ENCODE data around the gene MUC2. TPM values are rescaled to one million over a fixed set of nuclear protein-coding genes. Genes with fewer than 3 reads are reported as not detected.

MUC2 gene
- polyA plus RNA-seq, 3 donors = not detected

DNA sequence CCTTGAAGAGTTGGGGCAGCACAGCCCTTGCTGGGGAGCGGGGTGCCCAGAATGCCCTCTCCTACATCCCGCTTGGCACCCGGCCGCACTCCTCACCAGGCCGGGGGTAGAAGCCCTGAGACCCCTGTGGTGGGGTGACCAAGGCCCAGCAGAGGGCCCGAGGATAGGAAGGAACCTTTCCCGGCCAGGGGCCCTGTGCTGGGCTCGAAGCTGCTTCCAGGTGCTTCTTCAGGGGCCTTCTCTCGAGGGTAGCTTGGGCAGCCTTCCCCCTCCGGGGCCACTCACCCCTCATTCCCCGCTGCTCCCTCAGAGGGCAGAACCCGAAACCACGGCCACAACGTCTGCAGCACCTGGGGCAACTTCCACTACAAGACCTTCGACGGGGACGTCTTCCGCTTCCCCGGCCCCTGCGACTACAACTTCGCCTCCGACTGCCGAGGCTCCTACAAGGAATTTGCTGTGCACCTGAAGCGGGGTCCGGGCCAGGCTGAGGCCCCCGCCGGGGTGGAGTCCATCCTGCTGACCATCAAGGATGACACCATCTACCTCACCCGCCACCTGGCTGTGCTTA is 752 bp downstream of the MUC2 start:
- Histone ChIP-seq H3K27me3 (ENCODE audit: control insufficient read depth in 2 of 2, insufficient read depth in 2 of 2, low read length in 2 of 2) (no peaks in the 10 kb centered on the region), H3K4me2 (replicated peaks; ENCODE audit: extremely low read depth, low read length, poor library complexity, severe bottlenecking) (no peak overlapping the region), H3K36me3 (replicated peaks in 1 of 2; ENCODE audit: control insufficient read depth in 1 of 2, insufficient read depth in 2 of 2, low read length in 2 of 2) (no peaks in the 10 kb centered on the region), H3K4me3 (replicated peaks in 1 of 3; ENCODE audit: low read depth in 2 of 3, low read length in 3 of 3) (no peak overlapping the region), H2AFZ (ENCODE audit: insufficient read depth, low read depth, low read length, poor library complexity, severe bottlenecking) (no peak overlapping the region), H3K9ac (ENCODE audit: insufficient read depth, low read length, poor library complexity, severe bottlenecking) (no peak overlapping the region), H3K79me2 (ENCODE audit: insufficient read depth, low read length) (no peaks in the 10 kb centered on the region), H3K9me3 (replicated peaks in 1 of 2; ENCODE audit: control insufficient read depth in 1 of 2, insufficient read depth in 1 of 2, low read length in 2 of 2) (peaks cover 0 to 15% of the 10 kb centered on the region in 2 donors), H3K27ac (ENCODE audit: low read depth in 1 of 2, low read length in 2 of 2) (no peak overlapping the region), H3K4me1 (ENCODE audit: control insufficient read depth in 1 of 2, insufficient read depth in 2 of 2, low read length in 2 of 2) (peaks cover 7 to 10% of the 10 kb centered on the region in 2 donors), H4K20me1 (ENCODE audit: insufficient read depth, low read length) (no peaks in the 10 kb centered on the region)
- intact Hi-C loops (cut with micrococcal nuclease) = no loop called here
- H3K27ac Mint-ChIP-seq = no peak overlapping the region
- DNase-seq = no peak
- no peaks in the 10 kb centered on the region for H3K9me3 Mint-ChIP-seq
- peaks cover 6% of the 10 kb centered on the region for H3K4me1 Mint-ChIP-seq
- H3K4me3 Mint-ChIP-seq = no peak overlapping the region
- H3K27me3 Mint-ChIP-seq (ENCODE audit: low read depth in 3 of 3) = peaks cover 0 to 6% (median 0%) of the 10 kb centered on the region in 3 donors
- no peaks in the 10 kb centered on the region for H3K36me3 Mint-ChIP-seq
- WGBS (ENCODE audit: insufficient coverage) = 91% methylated on average over 21 of the region's 28 CpGs
- TF ChIP-seq, protein P1, sequence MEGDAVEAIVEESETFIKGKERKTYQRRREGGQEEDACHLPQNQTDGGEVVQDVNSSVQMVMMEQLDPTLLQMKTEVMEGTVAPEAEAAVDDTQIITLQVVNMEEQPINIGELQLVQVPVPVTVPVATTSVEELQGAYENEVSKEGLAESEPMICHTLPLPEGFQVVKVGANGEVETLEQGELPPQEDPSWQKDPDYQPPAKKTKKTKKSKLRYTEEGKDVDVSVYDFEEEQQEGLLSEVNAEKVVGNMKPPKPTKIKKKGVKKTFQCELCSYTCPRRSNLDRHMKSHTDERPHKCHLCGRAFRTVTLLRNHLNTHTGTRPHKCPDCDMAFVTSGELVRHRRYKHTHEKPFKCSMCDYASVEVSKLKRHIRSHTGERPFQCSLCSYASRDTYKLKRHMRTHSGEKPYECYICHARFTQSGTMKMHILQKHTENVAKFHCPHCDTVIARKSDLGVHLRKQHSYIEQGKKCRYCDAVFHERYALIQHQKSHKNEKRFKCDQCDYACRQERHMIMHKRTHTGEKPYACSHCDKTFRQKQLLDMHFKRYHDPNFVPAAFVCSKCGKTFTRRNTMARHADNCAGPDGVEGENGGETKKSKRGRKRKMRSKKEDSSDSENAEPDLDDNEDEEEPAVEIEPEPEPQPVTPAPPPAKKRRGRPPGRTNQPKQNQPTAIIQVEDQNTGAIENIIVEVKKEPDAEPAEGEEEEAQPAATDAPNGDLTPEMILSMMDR (IDR thresholded peaks at IDR 0.05) = no peak

DNA sequence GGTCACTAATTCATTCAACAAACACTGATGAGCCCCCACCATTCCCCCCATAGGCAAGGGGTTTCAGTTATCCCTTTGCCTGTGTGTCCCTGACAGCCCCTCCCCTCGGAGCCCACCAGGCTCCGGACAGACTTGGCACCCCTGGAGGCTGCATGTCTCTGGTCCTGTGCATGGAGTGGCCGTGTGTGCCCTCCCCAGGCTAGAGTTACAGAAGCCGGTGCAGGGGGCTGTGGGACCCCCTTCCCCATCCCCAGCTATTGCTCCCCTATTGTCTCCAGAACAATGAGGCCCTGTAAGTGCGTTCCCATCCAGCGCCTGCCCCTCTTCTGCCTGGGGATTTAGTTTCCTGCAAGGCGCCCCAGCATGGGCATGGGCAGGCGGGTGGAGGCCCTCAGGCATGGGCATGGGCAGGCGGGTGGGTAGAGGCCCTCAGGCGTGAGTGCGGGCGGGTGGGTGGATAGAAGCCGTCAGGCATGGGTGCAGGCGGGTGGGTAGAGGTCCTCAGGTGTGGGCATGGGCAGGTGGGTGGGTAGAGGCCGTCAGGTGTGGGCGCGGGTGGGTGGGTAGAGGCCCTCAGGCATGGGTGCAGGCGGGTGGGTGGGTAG is 1.5 kb downstream of the MUC2 start:
- no peak overlapping the region for H3K4me3 Mint-ChIP-seq
- Histone ChIP-seq H3K4me1 (ENCODE audit: control insufficient read depth in 1 of 2, insufficient read depth in 2 of 2, low read length in 2 of 2) (peaks cover 7 to 10% of the 10 kb centered on the region in 2 donors), H3K9me3 (replicated peaks in 1 of 2; ENCODE audit: control insufficient read depth in 1 of 2, insufficient read depth in 1 of 2, low read length in 2 of 2) (peaks cover 0 to 15% of the 10 kb centered on the region in 2 donors), H3K9ac (ENCODE audit: insufficient read depth, low read length, poor library complexity, severe bottlenecking) (no peak overlapping the region), H4K20me1 (ENCODE audit: insufficient read depth, low read length) (no peaks in the 10 kb centered on the region), H3K27ac (ENCODE audit: low read depth in 1 of 2, low read length in 2 of 2) (no peak overlapping the region), H3K36me3 (replicated peaks in 1 of 2; ENCODE audit: control insufficient read depth in 1 of 2, insufficient read depth in 2 of 2, low read length in 2 of 2) (no peaks in the 10 kb centered on the region), H3K4me3 (replicated peaks in 1 of 3; ENCODE audit: low read depth in 2 of 3, low read length in 3 of 3) (no peak overlapping the region), H3K79me2 (ENCODE audit: insufficient read depth, low read length) (no peaks in the 10 kb centered on the region), H3K4me2 (replicated peaks; ENCODE audit: extremely low read depth, low read length, poor library complexity, severe bottlenecking) (no peak overlapping the region), H3K27me3 (ENCODE audit: control insufficient read depth in 2 of 2, insufficient read depth in 2 of 2, low read length in 2 of 2) (no peaks in the 10 kb centered on the region), H2AFZ (ENCODE audit: insufficient read depth, low read depth, low read length, poor library complexity, severe bottlenecking) (no peak overlapping the region)
- WGBS (ENCODE audit: insufficient coverage) = 75% methylated on average over 6 of the region's 18 CpGs
- H3K9me3 Mint-ChIP-seq = no peaks in the 10 kb centered on the region
- peaks cover 6% of the 10 kb centered on the region for H3K4me1 Mint-ChIP-seq
- H3K36me3 Mint-ChIP-seq = no peaks in the 10 kb centered on the region
- no peak overlapping the region for H3K27ac Mint-ChIP-seq
- TF ChIP-seq, protein P1 (IDR thresholded peaks at IDR 0.05) = no peak
- intact Hi-C loops (cut with micrococcal nuclease) = no loop called here
- DNase-seq = no peak
- H3K27me3 Mint-ChIP-seq (ENCODE audit: low read depth in 3 of 3) = peaks cover 0 to 6% (median 0%) of the 10 kb centered on the region in 3 donors

Measured in CD14-positive monocyte (primary cell).